A549 (cell line): ENCODE measurements around the gene ANKRD65. TPM values are rescaled to one million over a fixed set of nuclear protein-coding genes. Genes with fewer than 3 reads are reported as not detected.

Source experiments
- ATAC-seq, 2 experiments: fragments of 200-7000 bp in 1 of 2; fragments of >200 bp in 1 of 2; cut with Nextera tagmentation in 1 of 2; cut with Tn5 transposase in 1 of 2; 3 replicates each; pipeline versions ENCODE4 v1.8.0 to v1.9.1; 2018 to 2020; ENCODE audit warnings: mild to moderate bottlenecking in 1 of 2, moderate library complexity in 1 of 2
- CTCF ChIA-PET: fragments of 300-600 bp; sonication (Branson Sonifier 250); formaldehyde crosslinking; extraction: SDS; loops from one replicate; lab custom pipeline; 2021; ENCODE audit warnings: antibody characterized with exemption, inconsistent platforms; lab: Yijun Ruan, JAX
- POLR2A ChIA-PET: fragments of 350-600 bp; formaldehyde crosslinking; extraction: SDS; loops from one replicate; lab custom pipeline; 2021; ENCODE audit warnings: antibody characterized with exemption, inconsistent platforms; lab: Yijun Ruan, JAX
- DNase-seq, 2 experiments: peaks; one replicate each; pipeline versions ENCODE4 v3.0.0 to v3.0.0-alpha.2; 2011 to 2016; ENCODE audit warnings: low read depth in 1 of 2, low spot score in 1 of 2
- FAIRE-seq: peaks from 2 replicates; lab custom pipeline; 2011; peaks lifted over from hg19 to GRCh38; lab: Jason Lieb, UNC
- H3K27ac ChIP-seq, 2 experiments: fragments of >200 bp; sonication (Bioruptor Twin); formaldehyde crosslinking; 3 replicates each; pipeline ENCODE4 v1.5.1; 2016 to 2017
- H3K4me1 ChIP-seq: fragments of >200 bp; sonication (Bioruptor Twin); formaldehyde crosslinking; 3 replicates; pipeline ENCODE4 v1.6.1; 2016
- H3K4me2 ChIP-seq: fragments of >200 bp; sonication (Bioruptor Twin); formaldehyde crosslinking; 3 replicates; pipeline ENCODE4 v1.6.1; 2016
- H3K4me3 ChIP-seq: fragments of >200 bp; sonication (Bioruptor Twin); formaldehyde crosslinking; 3 replicates; pipeline ENCODE4 v1.5.1; 2016
- H3K9me3 ChIP-seq: fragments of >200 bp; sonication (Bioruptor Twin); formaldehyde crosslinking; 3 replicates; pipeline ENCODE4 v1.6.1; 2016
- ATOH8 ChIP-seq: fragments of 250-450 bp; sonication (Bioruptor Pico); IDR thresholded peaks from 2 replicates; pipeline ENCODE4 v1.5.0; 2020; ENCODE audit warnings: low read depth, mild to moderate bottlenecking, moderate library complexity
- BHLHE40 ChIP-seq: IDR thresholded peaks from 2 replicates; pipeline ENCODE4 v1.6.1; 2012; ENCODE audit warnings: low read depth, low read length, inconsistent platforms
- CBX2 ChIP-seq: fragments of 200-600 bp; sonication (generic); IDR thresholded peaks from 2 replicates; pipeline ENCODE4 v1.6.1; 2016; ENCODE audit warnings: low read depth, mild to moderate bottlenecking, borderline replicate concordance
- CBX8 ChIP-seq: fragments of 200-600 bp; sonication (generic); IDR thresholded peaks from 2 replicates; pipeline ENCODE4 v1.6.1; 2016
- CEBPB ChIP-seq, 2 experiments: fragments of >200 bp in 1 of 2; sonication (Bioruptor Twin) in 1 of 2; formaldehyde crosslinking in 1 of 2; IDR thresholded peaks; 2 replicates each; pipeline ENCODE4 v1.6.1; 2012 to 2016
- CHD2 ChIP-seq: fragments of 150-350 bp; IDR thresholded peaks from 2 replicates; pipeline ENCODE4 v1.6.1; 2014; ENCODE audit warnings: low read length; ENCODE audit not compliant: partially characterized antibody
- CHD4 ChIP-seq: fragments of 200-600 bp; sonication (generic); IDR thresholded peaks from 2 replicates; pipeline ENCODE4 v1.6.1; 2016; ENCODE audit warnings: antibody characterized with exemption, mild to moderate bottlenecking, borderline replicate concordance
- E2F6 ChIP-seq: IDR thresholded peaks from 2 replicates; pipeline ENCODE4 v1.6.1; 2012; ENCODE audit warnings: low read depth, borderline replicate concordance
- EHF ChIP-seq: fragments of 250-450 bp; sonication (Bioruptor Pico); IDR thresholded peaks from 2 replicates; pipeline ENCODE4 v1.5.0; 2020; ENCODE audit warnings: mild to moderate bottlenecking
- EP300 ChIP-seq, 2 experiments: fragments of >200 bp; sonication (Bioruptor Twin); formaldehyde crosslinking; IDR thresholded peaks; 2 replicates in 1 of 2; 3 replicates in 1 of 2; pipeline ENCODE4 v1.6.1; 2016 to 2017
- ESRRA ChIP-seq: fragments of 150-350 bp; IDR thresholded peaks from 2 replicates; pipeline ENCODE4 v1.6.1; 2014; ENCODE audit warnings: mild to moderate bottlenecking, low read length, borderline replicate concordance
- FOSB ChIP-seq: fragments of 250-450 bp; sonication (Bioruptor Pico); IDR thresholded peaks from 2 replicates; pipeline ENCODE4 v1.5.0; 2020; ENCODE audit warnings: mild to moderate bottlenecking, moderate library complexity
- FOSL2 ChIP-seq, 2 experiments: fragments of 450-650 bp in 1 of 2; fragments of >200 bp in 1 of 2; sonication (Bioruptor Twin) in 1 of 2; formaldehyde crosslinking; IDR thresholded peaks; 2 replicates each; pipeline versions ENCODE4 v1.5.0 to v1.6.1; 2016 to 2020; ENCODE audit warnings: mild to moderate bottlenecking in 1 of 2, moderate library complexity in 1 of 2
- FOXS1 ChIP-seq: fragments of 250-450 bp; sonication (Bioruptor Pico); IDR thresholded peaks from 2 replicates; pipeline ENCODE4 v1.5.0; 2020; ENCODE audit warnings: mild to moderate bottlenecking, moderate library complexity
- GATA3 ChIP-seq: IDR thresholded peaks from 2 replicates; pipeline ENCODE4 v1.6.1; 2012; ENCODE audit warnings: borderline replicate concordance
- HES2 ChIP-seq: fragments of >200 bp; sonication (Bioruptor Twin); formaldehyde crosslinking; IDR thresholded peaks from 2 replicates; pipeline ENCODE4 v1.6.1; 2016
- HEYL ChIP-seq: fragments of 250-450 bp; sonication (Bioruptor Pico); IDR thresholded peaks from 2 replicates; pipeline ENCODE4 v1.8.0; 2021; ENCODE audit warnings: mild to moderate bottlenecking, moderate library complexity
- HMGXB4 ChIP-seq: fragments of 250-450 bp; sonication (Bioruptor Pico); IDR thresholded peaks from 2 replicates; pipeline ENCODE4 v1.5.0; 2021; ENCODE audit warnings: mild to moderate bottlenecking, moderate library complexity, borderline replicate concordance
- HOXB13 ChIP-seq: fragments of 250-450 bp; sonication (Bioruptor Pico); IDR thresholded peaks from 2 replicates; pipeline ENCODE4 v1.5.0; 2020; ENCODE audit warnings: low read depth, mild to moderate bottlenecking, moderate library complexity
- HOXB5 ChIP-seq: fragments of 250-450 bp; sonication (Bioruptor Pico); IDR thresholded peaks from 2 replicates; pipeline ENCODE4 v1.5.0; 2020; ENCODE audit warnings: mild to moderate bottlenecking, moderate library complexity
- JUN ChIP-seq, 2 experiments: fragments of >200 bp; sonication (Bioruptor Twin); formaldehyde crosslinking; IDR thresholded peaks; 2 replicates in 1 of 2; 3 replicates in 1 of 2; pipeline ENCODE4 v1.6.1; 2016 to 2017
- KDM1A ChIP-seq: fragments of 200-600 bp; sonication (generic); IDR thresholded peaks from 2 replicates; pipeline ENCODE4 v1.6.1; 2016; ENCODE audit warnings: low read depth, mild to moderate bottlenecking
- MAFK ChIP-seq: fragments of 450-650 bp; IDR thresholded peaks from 2 replicates; pipeline ENCODE4 v1.6.1; 2014; ENCODE audit not compliant: partially characterized antibody
- MYC ChIP-seq: IDR thresholded peaks from 2 replicates; pipeline ENCODE4 v1.6.1; 2012; ENCODE audit warnings: mild to moderate bottlenecking, inconsistent platforms, low read length, improper control_type of control experiment, borderline replicate concordance
- NFE2L2 ChIP-seq: fragments of 150-350 bp; conservative IDR thresholded peaks from 2 replicates; pipeline ENCODE4 v1.6.1; 2014; ENCODE audit warnings: low read length
- NPAS2 ChIP-seq: fragments of 250-450 bp; sonication (Bioruptor Pico); IDR thresholded peaks from 2 replicates; pipeline ENCODE4 v1.8.0; 2022; ENCODE audit warnings: mild to moderate bottlenecking, moderate library complexity, borderline replicate concordance
- POLR2A ChIP-seq: IDR thresholded peaks from 2 replicates; pipeline ENCODE4 v1.6.1; 2012; ENCODE audit warnings: mild to moderate bottlenecking, low read length
- RAD21 ChIP-seq, 2 experiments: fragments of >200 bp in 1 of 2; sonication (Bioruptor Twin) in 1 of 2; formaldehyde crosslinking in 1 of 2; IDR thresholded peaks in 1 of 2; conservative IDR thresholded peaks in 1 of 2; 2 replicates in 1 of 2; 3 replicates in 1 of 2; pipeline ENCODE4 v1.6.1; 2012 to 2018; ENCODE audit warnings: inconsistent platforms in 1 of 2
- RARB ChIP-seq: fragments of 250-450 bp; sonication (Bioruptor Pico); IDR thresholded peaks from 2 replicates; pipeline ENCODE4 v1.8.0; 2021; ENCODE audit warnings: mild to moderate bottlenecking, moderate library complexity
- RNF2 ChIP-seq: fragments of 200-600 bp; sonication (generic); IDR thresholded peaks from 2 replicates; pipeline ENCODE4 v1.6.1; 2016; ENCODE audit warnings: low read depth, mild to moderate bottlenecking, antibody characterized with exemption, moderate library complexity, borderline replicate concordance
- SMC3 ChIP-seq: fragments of >200 bp; sonication (Bioruptor Twin); formaldehyde crosslinking; IDR thresholded peaks from 3 replicates; pipeline ENCODE4 v1.6.1; 2018; ENCODE audit warnings: inconsistent platforms
- SREBF2 ChIP-seq: fragments of 450-650 bp; IDR thresholded peaks from 2 replicates; pipeline ENCODE4 v1.6.1; 2014; ENCODE audit warnings: mild to moderate bottlenecking, moderate library complexity
- TFCP2L1 ChIP-seq: fragments of 250-450 bp; sonication (Bioruptor Pico); IDR thresholded peaks from 2 replicates; pipeline ENCODE4 v1.5.0; 2021; ENCODE audit warnings: mild to moderate bottlenecking
- TP53 ChIP-seq: fragments of 250-450 bp; sonication (Bioruptor Pico); IDR thresholded peaks from 2 replicates; pipeline ENCODE4 v1.5.0; 2021; ENCODE audit warnings: mild to moderate bottlenecking, moderate library complexity
- ZC3H11A ChIP-seq: fragments of 450-650 bp; IDR thresholded peaks from 2 replicates; pipeline ENCODE4 v1.6.1; 2014; ENCODE audit warnings: antibody characterized with exemption, mild to moderate bottlenecking
- ZFP36 ChIP-seq: fragments of 450-650 bp; IDR thresholded peaks from 2 replicates; pipeline ENCODE4 v1.6.1; 2014; ENCODE audit warnings: borderline replicate concordance; ENCODE audit not compliant: partially characterized antibody
- ZNF302 ChIP-seq: fragments of 250-450 bp; sonication (Bioruptor Pico); IDR thresholded peaks from 2 replicates; pipeline ENCODE4 v1.9.0; 2021; ENCODE audit warnings: inconsistent platforms, mild to moderate bottlenecking, moderate library complexity
- ZSCAN20 ChIP-seq: fragments of 250-450 bp; sonication (Bioruptor Pico); IDR thresholded peaks from 2 replicates; pipeline ENCODE4 v1.8.0; 2022; ENCODE audit warnings: mild to moderate bottlenecking, moderate library complexity
- WGBS: methylation state at CpG from one replicate; pipeline ENCODE4 v1.1.6; 2017; ENCODE audit errors: missing lambda C conversion rate; 5-methylcytosine and 5-hydroxymethylcytosine counted together
- polyA plus RNA-seq, 4 experiments: library from polyadenylated mRNA; depleted of rRNA in 3 of 4; stranded (reverse); fragments of >200 nt; fragmentation: RNase III in 1 of 4; extraction: RNeasy Plus Mini Kit Qiagen cat#74134 plus additional on column Dnase treatment in 1 of 4; gene quantifications; 2 replicates in 3 of 4; 3 replicates in 1 of 4; pipeline ENCODE4 v1.2.3, GENCODE V29; 2011 to 2017
- TF ChIP-seq, protein P1 (sequence below): IDR thresholded peaks from 2 replicates; pipeline ENCODE4 v1.6.1; 2012

The ANKRD65 gene
- polyA plus RNA-seq, 2 of the 4 experiments (the other 2 are of a cell fraction), result 0.05 TPM; not detected in 1

GRCh38 chr1:1374929-1375662, 46.0 kb downstream of the ANKRD65 start, which contains the start of gene AURKAIP1:
AURKAIP1 (minus strand) TSS chr1:1375207; CDS start chr1:1374756, 451 bp downstream.
- H3K9me3 ChIP-seq, result no peaks in the 10 kb centered on the region
- ATAC-seq (peak; percentile 93 to 95), DNase-seq (peak; percentile 96 to 99), FAIRE-seq (no peak)
- CTCF ChIA-PET, result interaction anchor here (0.6 to 2.6 kb wide), 8 partner anchors 10 to 130 kb away, joined by 3 to 10 read pairs (median 4); partner anchors contain the start of gene DVL1
- 1% methylated on average over 14 of the region's 85 CpGs for WGBS
- H3K4me2 ChIP-seq, result peak within 1 kb of the TSS; percentile 89
- peak within 1 kb of the TSS; percentile 96 to 98 for H3K27ac ChIP-seq
- peaks cover 14% of the 10 kb centered on the region for H3K4me1 ChIP-seq
- POLR2A ChIA-PET, result interaction anchor here (0.6 to 2.3 kb wide), 11 partner anchors 9 to 279 kb away, joined by 3 to 20 read pairs (median 4); partner anchors contain the start of genes CCNL2 and MRPL20
- H3K4me3 ChIP-seq, result peak within 1 kb of the TSS; percentile 94
- TF ChIP-seq NFE2L2 (no peak), CEBPB (IDR thresholded peaks at IDR 0.05) (no peak), EHF (CRISPR knock-in tag) (peak; percentile 61; the same call in 1 of the 2 replicates), FOSB (CRISPR knock-in tag) (no peak), TFCP2L1 (CRISPR knock-in tag) (no peak), EP300 (IDR thresholded peaks at IDR 0.05) (no peak), KDM1A (no peak), ZNF302 (CRISPR knock-in tag) (no peak), MAFK (no peak), ATOH8 (CRISPR knock-in tag) (no peak), MYC (no peak), ESRRA (no peak), CBX2 (no peak), FOSL2 (IDR thresholded peaks at IDR 0.05) (no peak), FOSL2 (CRISPR knock-in tag; IDR thresholded peaks at IDR 0.05) (peak; percentile 44), CHD2 (peak; percentile 87), SMC3 (0 out of 3 replicates have a peak, but pooled peaks have one; percentile 11), RNF2 (no peak), ZSCAN20 (no peak), HMGXB4 (CRISPR knock-in tag) (peak; percentile 75; the same call in 1 of the 2 replicates), ZC3H11A (no peak), SREBF2 (no peak), RARB (CRISPR knock-in tag) (no peak), TP53 (CRISPR knock-in tag) (no peak), HOXB13 (CRISPR knock-in tag) (no peak), JUN (IDR thresholded peaks at IDR 0.05) (peak; percentile 79 to 81), FOXS1 (peak; percentile 58), NPAS2 (CRISPR knock-in tag) (no peak), CHD4 (no peak), BHLHE40 (no peak), RAD21 (conservative IDR thresholded peaks at IDR 0.05 in 1 of 2, IDR thresholded peaks at IDR 0.05 in 1 of 2) (no peak), HOXB5 (no peak), E2F6 (no peak), HES2 (no peak), HEYL (CRISPR knock-in tag) (no peak), ZFP36 (no peak), GATA3 (peak; percentile 53; the same call in 1 of the 2 replicates), POLR2A (peak; percentile 45; the same call in 1 of the 2 replicates), CBX8 (no peak)
- TF ChIP-seq, protein P1, sequence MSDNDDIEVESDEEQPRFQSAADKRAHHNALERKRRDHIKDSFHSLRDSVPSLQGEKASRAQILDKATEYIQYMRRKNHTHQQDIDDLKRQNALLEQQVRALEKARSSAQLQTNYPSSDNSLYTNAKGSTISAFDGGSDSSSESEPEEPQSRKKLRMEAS, result peak; percentile 87
